ENCODE data around the gene DONSON.

GRCh38 chr21:33578214-33578613 lies 10.3 kb downstream of the DONSON start:
- no peak for TF ChIP-seq CTCF (conservative IDR thresholded peaks at IDR 0.05; ENCODE audit: low read depth, low read length)
- no peak for TF ChIP-seq EZH2phosphoT487 (IDR thresholded peaks at IDR 0.05; ENCODE audit: borderline replicate concordance, low read length)
- TF ChIP-seq EZH2 (IDR thresholded peaks at IDR 0.05; ENCODE audit: low read length, unreplicated experiment): no peak
